Liver (tissue), 9 donors: Measurements from ENCODE around the gene TNS1. TPM values are rescaled to one million over a fixed set of nuclear protein-coding genes. Genes with fewer than 3 reads are reported as not detected.
A peak's percentile ranks its signal among the peaks of the same experiment; 100 is the strongest.

ENCODE experiments used
- DNase-seq: peaks from one replicate; pipeline ENCODE4 v3.0.0-alpha.2; 2017; ENCODE audit warnings: low spot score
- H3K27ac ChIP-seq, 2 donors: one replicate each; pipeline ENCODE4 v1.7.0; 2013; ENCODE audit warnings: inconsistent platforms in 2 of 2, low read length in 2 of 2, control low read depth in 1 of 2, low read depth in 1 of 2, mild to moderate bottlenecking in 1 of 2
- H3K27me3 ChIP-seq, 4 donors: one replicate each; pipeline versions ENCODE4 v1.6.1 to v1.7.0; 2013; ENCODE audit warnings: low read length in 3 of 4, inconsistent platforms in 1 of 4, mild to moderate bottlenecking in 1 of 4, moderate library complexity in 1 of 4; ENCODE audit not compliant: control insufficient read depth in 4 of 4, insufficient read depth in 4 of 4
- H3K36me3 ChIP-seq, 4 donors: one replicate each; pipeline versions ENCODE4 v1.6.1 to v1.7.0; 2013; ENCODE audit warnings: low read length in 3 of 4, mild to moderate bottlenecking in 3 of 4, low read depth in 1 of 4, moderate library complexity in 1 of 4; ENCODE audit not compliant: control insufficient read depth in 4 of 4, insufficient read depth in 3 of 4
- H3K4me1 ChIP-seq, 4 donors: one replicate each; pipeline versions ENCODE4 v1.6.1 to v1.7.0; 2013; ENCODE audit warnings: low read length in 3 of 4, mild to moderate bottlenecking in 3 of 4, moderate library complexity in 1 of 4; ENCODE audit not compliant: control insufficient read depth in 4 of 4, insufficient read depth in 4 of 4
- H3K4me3 ChIP-seq, 3 donors: one replicate each; pipeline versions ENCODE4 v1.6.1 to v1.7.0; 2013; ENCODE audit warnings: low read length in 3 of 3, control low read depth in 1 of 3, low read depth in 1 of 3, mild to moderate bottlenecking in 1 of 3
- H3K9ac ChIP-seq, 2 donors: one replicate each; pipeline ENCODE4 v1.7.0; 2013; ENCODE audit warnings: low read length in 2 of 2, mild to moderate bottlenecking in 2 of 2, moderate library complexity in 2 of 2, control low read depth in 1 of 2, low read depth in 1 of 2
- H3K9me3 ChIP-seq, 4 donors: one replicate each; pipeline versions ENCODE4 v1.6.1 to v1.7.0; 2013; ENCODE audit warnings: low read length in 3 of 4; ENCODE audit not compliant: control insufficient read depth in 4 of 4
- CTCF ChIP-seq: fragments of 150-350 bp; IDR thresholded peaks from 2 replicates; pipeline ENCODE4 v1.5.1; 2017; ENCODE audit warnings: improper control_type of control experiment, low read depth, low read length; ENCODE audit not compliant: missing input control
- EGR1 ChIP-seq, 2 donors: IDR thresholded peaks; 2 replicates each; pipeline ENCODE4 v1.6.1; 2016 to 2018; ENCODE audit warnings: antibody characterized with exemption in 2 of 2, low read depth in 2 of 2
- FOXA1 ChIP-seq: IDR thresholded peaks from 2 replicates; pipeline ENCODE4 v1.6.1; 2016; ENCODE audit warnings: antibody characterized with exemption
- FOXA2 ChIP-seq: IDR thresholded peaks from 2 replicates; pipeline ENCODE4 v1.6.1; 2016; ENCODE audit warnings: antibody characterized with exemption
- HNF4A ChIP-seq, 2 donors: conservative IDR thresholded peaks; 2 replicates each; pipeline ENCODE4 v1.6.1; 2016; ENCODE audit warnings: antibody characterized with exemption in 2 of 2, mild to moderate bottlenecking in 2 of 2
- JUND ChIP-seq, 2 donors: IDR thresholded peaks; 2 replicates each; pipeline ENCODE4 v1.6.1; 2016; ENCODE audit warnings: antibody characterized with exemption in 2 of 2
- MAX ChIP-seq: IDR thresholded peaks from 2 replicates; pipeline ENCODE4 v1.6.1; 2016; ENCODE audit warnings: antibody characterized with exemption
- RAD21 ChIP-seq, 2 donors: IDR thresholded peaks; 2 replicates each; pipeline ENCODE4 v1.6.1; 2016; ENCODE audit warnings: antibody characterized with exemption in 2 of 2, mild to moderate bottlenecking in 2 of 2
- RXRA ChIP-seq, 2 donors: IDR thresholded peaks; 2 replicates each; pipeline ENCODE4 v1.6.1; 2017 to 2018; ENCODE audit warnings: antibody characterized with exemption in 2 of 2, mild to moderate bottlenecking in 1 of 2
- TAF1 ChIP-seq: conservative IDR thresholded peaks from 2 replicates; pipeline ENCODE4 v1.6.1; 2016; ENCODE audit warnings: antibody characterized with exemption, mild to moderate bottlenecking
- YY1 ChIP-seq: IDR thresholded peaks from 2 replicates; pipeline ENCODE4 v1.6.1; 2016; ENCODE audit warnings: antibody characterized with exemption, mild to moderate bottlenecking
- ZBTB33 ChIP-seq: IDR thresholded peaks from 2 replicates; pipeline ENCODE4 v1.6.1; 2016; ENCODE audit warnings: antibody characterized with exemption
- WGBS: extraction: QIAGEN DNeasy Blood & Tissue Kit; methylation state at CpG from one replicate; pipeline ENCODE4 v1.1.7; 2013; 5-methylcytosine and 5-hydroxymethylcytosine counted together
- polyA plus RNA-seq, 2 donors: library from polyadenylated mRNA; stranded (reverse) in 1 of 2; unstranded in 1 of 2; fragments of 200-250 nt in 1 of 2; fragments of >200 nt in 1 of 2; fragmentation: Nextera tagmentation in 1 of 2; extraction: Ambion mirVana in 1 of 2; gene quantifications; one replicate each; pipeline versions ENCODE4 v1.2.1 to v1.2.3, GENCODE V29; 2013 to 2015
- total RNA-seq, 2 donors: library from RNA; depleted of rRNA; stranded (reverse); fragments of >200 nt; gene quantifications; one replicate each; pipeline ENCODE4 v1.2.3, GENCODE V29; 2014
- donor health status: healthy.
- donor health status: healthy.
- donor health status: healthy.
- donor health status: healthy.
- donor health status: healthy.

The TNS1 gene
- total and polyA plus RNA-seq, 4 donors, result 16.3 to 128 (median 57.3) TPM

GRCh38 chr2:217886720-217887309 lies 116.0 kb downstream of the TNS1 start:
- Histone ChIP-seq H3K36me3 (peaks cover 13 to 86% (median 61%) of the 10 kb centered on the region in 4 donors), H3K9ac (no peak overlapping the region), H3K27ac (no peak overlapping the region), H3K4me1 (peaks cover 0 to 7% (median 3%) of the 10 kb centered on the region in 4 donors), H3K9me3 (no peaks in the 10 kb centered on the region), H3K4me3 (no peak overlapping the region), H3K27me3 (no peaks in the 10 kb centered on the region)
- TF ChIP-seq RAD21 (IDR thresholded peaks at IDR 0.05) (peak; percentile 75 to 87), RXRA (IDR thresholded peaks at IDR 0.05) (peak in 1 of 2 donors; percentile 11), EGR1 (IDR thresholded peaks at IDR 0.05; ENCODE audit: low read depth in 2 of 2) (no peak), CTCF (peak; percentile 61), FOXA1 (no peak), TAF1 (no peak), JUND (IDR thresholded peaks at IDR 0.05) (no peak), FOXA2 (no peak), HNF4A (conservative IDR thresholded peaks at IDR 0.05) (no peak)
- 36% methylated on average over 6 of the region's 6 CpGs for WGBS
- peak; percentile 89 for DNase-seq

- H3K9me3 ChIP-seq, result no peaks in the 10 kb centered on the region
- no peak overlapping the region for H3K4me3 ChIP-seq
- 81% methylated on average over 3 of the region's 3 CpGs for WGBS
- H3K9ac ChIP-seq, result no peak overlapping the region
- peaks cover 0 to 7% (median 3%) of the 10 kb centered on the region in 4 donors for H3K4me1 ChIP-seq
- no peak for DNase-seq
- H3K27ac ChIP-seq, result no peak overlapping the region
- peaks cover 15 to 86% (median 61%) of the 10 kb centered on the region in 4 donors for H3K36me3 ChIP-seq
- TF ChIP-seq TAF1 (no peak), CTCF (no peak), JUND (IDR thresholded peaks at IDR 0.05) (no peak), YY1 (no peak), MAX (no peak), ZBTB33 (no peak)
- no peaks in the 10 kb centered on the region for H3K27me3 ChIP-seq
Observed at GRCh38 chr2:217886091-217886490, 116.7 kb downstream of the TNS1 start.
